ENCODE results near the gene PPP1R10.

PPP1R10 gene

GRCh38 chr6:30646450-30647241 is 29.6 kb upstream of the PPP1R10 start, which contains the start of gene C6orf136:
TSS of gene C6orf136 (plus strand) at chr6:30647133. CDS start at chr6:30647232, 99 bp downstream.
- TF ChIP-seq RAD21 (IDR thresholded peaks at IDR 0.05; ENCODE audit: low read depth) (no peak), TCF12 (IDR thresholded peaks at IDR 0.05; ENCODE audit: low read depth) (no peak), CEBPB (IDR thresholded peaks at IDR 0.05) (peak; percentile 58), CREB1 (IDR thresholded peaks at IDR 0.05; ENCODE audit: low read depth) (no peak)

DNA sequence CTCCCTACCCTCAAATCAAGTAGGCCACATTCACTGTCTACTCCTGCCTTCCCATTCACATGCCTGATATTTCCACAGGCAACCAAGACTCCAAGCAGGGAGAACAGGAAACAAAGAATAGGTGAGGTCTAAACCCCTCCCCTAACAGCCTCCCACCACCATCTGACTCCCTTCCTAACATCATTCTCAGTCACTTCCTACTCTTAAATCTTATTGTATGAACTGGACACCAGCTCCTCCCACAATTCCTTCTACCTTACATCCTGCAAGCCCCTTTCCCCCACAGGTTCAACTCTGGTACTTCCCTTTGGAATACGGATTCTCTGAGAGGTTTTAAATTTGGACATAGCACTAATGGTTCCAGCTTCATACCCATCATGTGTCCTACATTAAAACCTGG is 28.9 kb upstream of the PPP1R10 start:
- TF ChIP-seq YY1 (IDR thresholded peaks at IDR 0.05; ENCODE audit: low read depth) (no peak), NFIC (IDR thresholded peaks at IDR 0.05) (no peak), MAX (IDR thresholded peaks at IDR 0.05) (no peak), TCF12 (IDR thresholded peaks at IDR 0.05; ENCODE audit: low read depth) (no peak), RAD21 (IDR thresholded peaks at IDR 0.05; ENCODE audit: low read depth) (no peak), CREB1 (IDR thresholded peaks at IDR 0.05; ENCODE audit: low read depth) (no peak), EP300 (IDR thresholded peaks at IDR 0.05; ENCODE audit: borderline replicate concordance) (no peak), CEBPB (IDR thresholded peaks at IDR 0.05) (no peak), EGR1 (IDR thresholded peaks at IDR 0.05) (no peak), ZBTB7A (IDR thresholded peaks at IDR 0.05; ENCODE audit: low read depth) (no peak), TAF1 (IDR thresholded peaks at IDR 0.05; ENCODE audit: low read depth) (no peak), FOXM1 (IDR thresholded peaks at IDR 0.05; ENCODE audit: borderline replicate concordance, low read depth) (no peak), TEAD4 (IDR thresholded peaks at IDR 0.05) (no peak), REST (IDR thresholded peaks at IDR 0.05; ENCODE audit: low read depth) (no peak)
- TF ChIP-seq, protein P1, sequence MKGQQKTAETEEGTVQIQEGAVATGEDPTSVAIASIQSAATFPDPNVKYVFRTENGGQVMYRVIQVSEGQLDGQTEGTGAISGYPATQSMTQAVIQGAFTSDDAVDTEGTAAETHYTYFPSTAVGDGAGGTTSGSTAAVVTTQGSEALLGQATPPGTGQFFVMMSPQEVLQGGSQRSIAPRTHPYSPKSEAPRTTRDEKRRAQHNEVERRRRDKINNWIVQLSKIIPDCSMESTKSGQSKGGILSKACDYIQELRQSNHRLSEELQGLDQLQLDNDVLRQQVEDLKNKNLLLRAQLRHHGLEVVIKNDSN (IDR thresholded peaks at IDR 0.05): no peak

DNA sequence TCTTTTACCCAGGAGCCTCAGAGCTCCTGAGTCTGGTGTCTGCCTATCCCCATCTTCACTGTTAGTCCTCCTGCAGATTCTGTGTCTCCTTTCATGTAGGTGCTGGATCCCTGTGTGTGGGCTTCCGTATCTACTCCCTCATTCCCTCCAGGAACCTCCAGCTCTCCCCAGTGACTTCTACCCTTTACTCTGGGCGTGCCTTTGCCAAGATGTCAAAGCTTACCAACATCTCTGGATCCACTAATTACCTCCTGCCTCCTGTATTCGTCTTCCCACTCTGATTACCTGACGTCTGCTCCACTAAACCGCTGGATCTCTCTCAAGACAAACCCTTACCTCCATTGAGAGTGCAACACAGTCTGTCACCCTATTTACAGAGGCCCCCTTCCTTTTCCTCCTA is 27.7 kb upstream of the PPP1R10 start:
- no peak for TF ChIP-seq TCF12 (IDR thresholded peaks at IDR 0.05; ENCODE audit: low read depth)
- no peak for TF ChIP-seq TAF1 (IDR thresholded peaks at IDR 0.05; ENCODE audit: low read depth)
- no peak for TF ChIP-seq EP300 (IDR thresholded peaks at IDR 0.05; ENCODE audit: borderline replicate concordance)
- TF ChIP-seq FOXM1 (IDR thresholded peaks at IDR 0.05; ENCODE audit: borderline replicate concordance, low read depth): no peak
- TF ChIP-seq NFIC (IDR thresholded peaks at IDR 0.05): no peak
- TF ChIP-seq RAD21 (IDR thresholded peaks at IDR 0.05; ENCODE audit: low read depth): no peak
- no peak for TF ChIP-seq YY1 (IDR thresholded peaks at IDR 0.05; ENCODE audit: low read depth)
- no peak for TF ChIP-seq CEBPB (IDR thresholded peaks at IDR 0.05)

DNA sequence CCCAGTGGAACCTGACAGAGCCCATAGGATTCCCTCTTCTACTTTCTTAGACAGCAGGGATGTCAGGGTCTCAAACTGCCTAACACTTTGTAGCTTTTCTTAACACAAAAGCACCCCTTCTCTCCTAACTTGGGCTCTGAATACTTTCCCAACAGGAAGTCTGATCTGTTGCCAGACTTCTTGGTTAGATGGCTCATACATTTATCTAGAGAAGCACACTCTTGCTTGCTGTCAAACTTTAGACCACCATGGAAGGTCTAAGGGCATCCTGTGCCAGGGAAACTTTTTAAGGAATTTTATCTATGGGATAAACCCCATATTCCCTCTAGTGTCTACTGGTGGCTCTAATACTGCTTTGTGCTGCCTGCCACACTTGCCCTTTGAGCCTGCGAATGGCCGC is 26.6 kb upstream of the PPP1R10 start:
- TF ChIP-seq CREB1 (IDR thresholded peaks at IDR 0.05; ENCODE audit: low read depth) (no peak), TAF1 (IDR thresholded peaks at IDR 0.05; ENCODE audit: low read depth) (no peak), EGR1 (IDR thresholded peaks at IDR 0.05) (no peak), RAD21 (IDR thresholded peaks at IDR 0.05; ENCODE audit: low read depth) (no peak)

DNA sequence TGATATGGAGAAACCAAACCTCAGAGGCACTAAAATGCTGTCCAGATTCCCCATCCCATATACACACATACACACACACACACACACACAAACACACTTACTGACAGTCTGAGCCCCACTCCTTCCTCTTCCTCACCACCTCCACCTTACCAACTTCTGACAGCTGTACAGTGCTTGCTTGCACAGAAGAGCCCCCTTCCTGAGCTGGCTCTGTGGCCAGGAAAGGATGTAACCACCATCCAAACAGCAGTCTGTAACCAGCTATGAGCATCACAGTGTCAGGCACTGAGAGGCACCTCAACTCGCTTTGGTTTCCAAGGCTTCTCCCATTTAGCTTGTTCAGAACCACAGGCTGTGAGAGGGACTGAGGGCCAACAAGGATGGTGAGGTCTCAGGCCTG is 24.0 kb upstream of the PPP1R10 start:
- TF ChIP-seq EP300 (IDR thresholded peaks at IDR 0.05; ENCODE audit: borderline replicate concordance) (no peak), MAX (IDR thresholded peaks at IDR 0.05) (no peak), YY1 (IDR thresholded peaks at IDR 0.05; ENCODE audit: low read depth) (no peak), TCF12 (IDR thresholded peaks at IDR 0.05; ENCODE audit: low read depth) (no peak), RAD21 (IDR thresholded peaks at IDR 0.05; ENCODE audit: low read depth) (no peak), CEBPB (IDR thresholded peaks at IDR 0.05) (no peak), CREB1 (IDR thresholded peaks at IDR 0.05; ENCODE audit: low read depth) (no peak), FOXM1 (IDR thresholded peaks at IDR 0.05; ENCODE audit: borderline replicate concordance, low read depth) (no peak), NFIC (IDR thresholded peaks at IDR 0.05) (no peak), REST (IDR thresholded peaks at IDR 0.05; ENCODE audit: low read depth) (no peak), TEAD4 (IDR thresholded peaks at IDR 0.05) (no peak)
- TF ChIP-seq, protein P1 (IDR thresholded peaks at IDR 0.05): no peak

GRCh38 chr6:30640481-30640880 is 23.4 kb upstream of the PPP1R10 start:
- TF ChIP-seq RAD21 (IDR thresholded peaks at IDR 0.05; ENCODE audit: low read depth) (0 out of 2 replicates have a peak, but pooled peaks have one; percentile 4), ZBTB7A (IDR thresholded peaks at IDR 0.05; ENCODE audit: low read depth) (no peak), CREB1 (IDR thresholded peaks at IDR 0.05; ENCODE audit: low read depth) (no peak)
